ENCODE measurements around the gene SARNP.
A peak's percentile ranks its signal among the peaks of the same experiment; 100 is the strongest.

The SARNP gene

GRCh38 chr12:55727643-55728185 lies 89.8 kb downstream of the SARNP start:
- DNase-seq (ENCODE audit: low read depth), result peak; percentile 69
- peak overlapping the region; percentile 93 for H3K4me3 ChIP-seq (replicated peaks; ENCODE audit: low read depth, low read length)
- no peak for TF ChIP-seq CTCF (IDR thresholded peaks at IDR 0.05; ENCODE audit: low read length, missing control alignments)

DNA sequence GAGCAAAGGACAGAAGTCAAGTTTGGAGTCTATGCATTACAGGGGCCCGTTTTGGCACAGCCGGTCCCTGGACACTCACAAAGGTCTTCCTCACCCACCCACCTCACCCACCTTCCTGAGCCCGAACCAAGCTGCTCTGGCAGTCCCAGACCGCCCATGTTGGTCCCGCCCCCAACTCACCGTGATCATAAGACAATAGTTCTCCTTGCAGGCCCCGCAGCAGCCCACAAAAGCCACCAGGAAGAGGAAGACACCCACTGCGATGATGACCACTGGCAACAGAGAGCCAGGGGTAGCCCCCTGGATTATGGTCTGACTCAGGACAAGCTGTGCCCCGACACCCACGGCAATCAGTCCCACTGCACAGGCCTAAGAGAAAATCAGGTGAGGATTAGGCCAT lies 90.6 kb downstream of the SARNP start:
- H3K4me3 ChIP-seq (replicated peaks; ENCODE audit: low read depth, low read length), result peak overlapping the region; percentile 93
- DNase-seq (ENCODE audit: low read depth), result no peak

GRCh38 chr12:55725556-55725955 lies 92.0 kb downstream of the SARNP start:
- no peak for TF ChIP-seq CTCF (IDR thresholded peaks at IDR 0.05; ENCODE audit: low read length, missing control alignments)
- peak overlapping the region; percentile 25 for H3K4me3 ChIP-seq (replicated peaks; ENCODE audit: low read depth, low read length)
- DNase-seq (ENCODE audit: low read depth), result no peak

More for the DNA sequence above, 90.6 kb downstream of the SARNP start:
- TF ChIP-seq CTCF (IDR thresholded peaks at IDR 0.05; ENCODE audit: low read length, missing control alignments), result no peak

- no peak for DNase-seq (ENCODE audit: low read depth)
- no peak overlapping the region for H3K4me3 ChIP-seq (replicated peaks; ENCODE audit: low read depth, low read length)
- TF ChIP-seq CTCF (IDR thresholded peaks at IDR 0.05; ENCODE audit: low read length, missing control alignments), result no peak
These were observed 92.6 kb downstream of the SARNP start for GRCh38 chr12:55724940-55725309.

DNA sequence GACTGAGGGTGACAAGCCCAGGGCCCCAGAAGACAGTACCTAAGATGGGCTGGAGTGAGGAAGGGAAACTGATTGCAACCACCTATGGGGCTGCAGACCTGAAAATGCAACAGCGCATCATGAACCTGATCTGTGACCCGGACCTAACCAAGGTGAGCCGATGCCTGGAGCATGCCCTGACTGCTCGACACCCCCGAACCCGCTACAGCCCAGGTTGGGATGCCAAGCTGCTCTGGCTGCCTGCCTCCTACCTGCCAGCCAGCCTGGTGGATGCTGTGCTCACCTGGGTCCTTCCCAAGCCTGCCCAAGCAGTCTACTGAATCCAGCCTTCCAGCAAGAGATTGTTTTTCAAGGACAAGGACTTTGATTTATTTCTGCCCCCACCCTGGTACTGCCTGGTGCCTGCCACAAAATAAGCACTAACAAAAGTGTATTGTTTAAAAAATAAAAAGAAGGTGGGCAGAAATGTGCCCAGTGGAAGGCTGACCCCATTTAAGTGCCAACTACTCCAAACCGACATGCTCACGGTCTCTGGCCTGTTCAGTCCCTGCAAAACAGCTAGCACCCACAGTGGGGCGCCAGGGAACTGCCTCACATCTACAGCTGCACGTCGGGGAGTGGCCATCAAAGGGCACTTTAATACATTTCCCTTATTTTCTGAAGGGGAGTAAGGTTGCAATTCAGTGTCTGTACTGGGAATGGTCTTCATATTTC lies 93.1 kb downstream of the SARNP start:
- TF ChIP-seq CTCF (IDR thresholded peaks at IDR 0.05; ENCODE audit: low read length, missing control alignments), result peak; percentile 65
- no peak overlapping the region for H3K4me3 ChIP-seq (replicated peaks; ENCODE audit: low read depth, low read length)
- DNase-seq (ENCODE audit: low read depth), result peak; percentile 74

DNA sequence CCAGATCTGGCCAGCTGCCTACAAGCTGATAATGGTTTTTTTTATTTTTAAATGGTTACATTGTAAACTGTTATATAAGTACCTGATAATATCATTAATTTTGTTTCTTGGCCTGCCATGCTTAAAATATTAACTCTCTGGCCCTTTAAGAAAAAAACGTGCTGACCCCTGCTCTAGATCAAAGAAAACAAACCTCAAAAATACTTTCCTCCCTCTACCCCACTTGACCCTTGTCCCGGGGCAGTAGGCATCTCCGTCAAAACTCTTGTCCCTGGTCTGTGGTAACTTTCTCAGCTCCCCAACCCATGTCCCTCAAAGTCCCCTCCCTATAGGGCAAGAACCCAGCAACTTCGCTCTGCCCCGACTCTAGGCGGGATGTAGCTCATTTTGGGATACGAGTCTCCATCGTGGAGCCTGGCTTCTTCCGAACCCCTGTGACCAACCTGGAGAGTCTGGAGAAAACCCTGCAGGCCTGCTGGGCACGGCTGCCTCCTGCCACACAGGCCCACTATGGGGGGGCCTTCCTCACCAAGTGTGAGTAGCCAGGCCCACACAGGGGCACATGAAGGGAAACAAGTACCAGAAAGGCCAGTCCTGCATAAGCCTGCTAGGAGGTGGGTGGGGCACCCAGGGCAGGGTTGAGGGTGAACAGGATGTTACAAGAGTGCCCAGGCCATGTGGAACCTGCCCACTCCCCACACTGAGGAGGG lies 93.9 kb downstream of the SARNP start:
- no peak for TF ChIP-seq CTCF (IDR thresholded peaks at IDR 0.05; ENCODE audit: low read length, missing control alignments)
- no peak overlapping the region for H3K4me3 ChIP-seq (replicated peaks; ENCODE audit: low read depth, low read length)
- no peak for DNase-seq (ENCODE audit: low read depth)

Measured in fibroblast of pulmonary artery (primary cell).